NCI-H1105 (cell line): ENCODE results near the gene VN1R5.
"Not testable (repeated sequence)": the region's sequence is repeated elsewhere in the genome, so short reads cannot be mapped to it uniquely, and the experiment has no call there.

ENCODE experiments used
- DNase-seq: peaks from one replicate; lab custom pipeline; 2025; lab: John Stamatoyannopoulos, UW

Gene VN1R5

GRCh38 chr1:247273013-247273412, 17.1 kb downstream of the VN1R5 start:
- no peak for DNase-seq

- no peak for DNase-seq
Measured at GRCh38 chr1:247274605-247275256, 18.9 kb downstream of the VN1R5 start.

DNA sequence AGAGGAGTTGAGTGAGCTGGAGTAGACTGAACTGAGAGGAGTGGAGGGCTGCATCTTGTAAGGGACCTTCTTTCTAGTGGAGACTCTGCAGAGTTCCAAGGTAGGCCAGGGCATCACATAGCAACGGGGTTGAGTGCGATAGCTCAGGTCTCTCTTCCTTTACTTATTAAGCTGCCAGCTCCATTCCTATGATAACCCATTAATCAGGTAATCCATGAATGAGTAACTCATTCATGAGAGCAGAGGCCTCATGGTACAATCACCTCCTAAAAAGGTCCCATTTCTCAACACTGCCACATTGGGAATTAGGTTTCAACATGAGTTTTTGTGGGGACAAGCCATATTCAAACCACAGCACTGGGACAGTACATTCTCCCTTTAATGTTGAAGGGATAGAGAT, 21.3 kb downstream of the VN1R5 start:
- DNase-seq: no peak

DNA sequence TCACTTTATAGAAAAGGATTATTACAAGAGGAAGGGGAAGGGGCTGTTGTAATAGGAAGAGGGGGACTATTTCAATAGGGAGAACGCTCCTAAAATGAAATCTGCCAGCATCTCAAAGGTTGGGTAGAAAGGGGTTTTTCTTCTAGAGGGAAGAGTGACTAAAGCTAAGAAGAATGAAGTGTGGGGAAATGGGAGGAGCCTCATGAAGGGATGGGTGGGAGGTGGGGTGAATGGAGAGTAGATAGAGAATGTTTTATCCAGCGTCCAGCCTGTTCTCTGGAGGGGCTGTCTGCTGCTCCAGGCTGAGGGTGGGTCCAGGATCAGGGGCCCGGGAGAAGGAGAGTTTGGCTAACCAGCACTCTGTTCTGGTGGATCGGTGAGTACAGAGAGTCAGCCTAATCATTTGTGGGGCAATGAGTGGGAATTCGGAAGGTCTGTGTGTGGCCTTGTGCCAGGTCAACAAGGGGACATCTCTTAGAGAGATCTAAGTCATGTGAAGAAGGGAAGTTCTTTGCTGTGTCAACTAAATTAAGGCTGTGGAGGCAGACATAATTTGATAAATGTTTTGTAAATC, 25.2 kb downstream of the VN1R5 start:
- DNase-seq: no peak

DNA sequence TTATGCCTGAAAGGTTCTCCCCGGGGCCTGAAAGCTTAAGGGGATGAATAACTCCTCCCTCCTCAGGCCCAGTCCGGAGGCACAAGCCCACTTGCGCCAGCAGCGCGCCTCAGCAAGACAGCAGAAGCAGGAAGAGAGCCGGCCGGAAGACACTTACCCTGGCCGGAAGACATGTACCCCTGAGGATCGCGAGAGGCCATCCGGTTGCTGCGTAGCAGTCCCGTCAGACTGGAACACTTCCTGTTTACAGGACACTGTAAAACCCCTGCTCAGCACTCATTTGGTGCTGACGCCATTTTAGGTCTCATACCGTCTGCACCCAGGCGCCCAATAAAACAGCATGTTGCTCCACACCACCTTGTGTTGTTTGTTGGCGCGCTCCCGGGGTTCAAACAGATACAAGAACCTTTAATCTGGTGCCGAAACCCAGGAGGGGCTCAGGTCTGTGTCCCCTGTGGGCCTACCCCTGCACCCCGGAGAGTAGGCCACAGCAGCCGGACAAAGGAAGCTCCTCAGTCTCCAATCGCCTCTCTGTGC, 30.3 kb downstream of the VN1R5 start:
- no peak for DNase-seq

DNA sequence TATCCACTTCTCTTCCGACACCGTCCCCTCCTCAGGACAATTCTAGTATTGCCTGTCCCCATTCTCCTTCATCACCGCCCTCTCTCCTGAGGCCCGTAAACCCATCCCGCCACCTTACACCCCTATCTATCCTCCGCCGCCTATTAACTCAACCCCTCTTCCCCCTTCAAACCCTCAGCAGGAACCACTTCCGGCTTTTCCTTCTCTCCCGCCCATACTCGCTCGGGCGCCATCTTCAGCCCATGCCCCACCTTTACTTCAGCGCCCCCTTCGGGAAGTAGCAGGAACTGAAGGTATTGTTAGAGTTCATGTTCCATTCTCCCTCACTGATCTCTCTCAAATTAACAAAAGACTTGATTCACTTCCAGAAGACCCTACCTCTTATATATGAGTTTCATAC, 31.6 kb downstream of the VN1R5 start:
- DNase-seq: no peak

DNA sequence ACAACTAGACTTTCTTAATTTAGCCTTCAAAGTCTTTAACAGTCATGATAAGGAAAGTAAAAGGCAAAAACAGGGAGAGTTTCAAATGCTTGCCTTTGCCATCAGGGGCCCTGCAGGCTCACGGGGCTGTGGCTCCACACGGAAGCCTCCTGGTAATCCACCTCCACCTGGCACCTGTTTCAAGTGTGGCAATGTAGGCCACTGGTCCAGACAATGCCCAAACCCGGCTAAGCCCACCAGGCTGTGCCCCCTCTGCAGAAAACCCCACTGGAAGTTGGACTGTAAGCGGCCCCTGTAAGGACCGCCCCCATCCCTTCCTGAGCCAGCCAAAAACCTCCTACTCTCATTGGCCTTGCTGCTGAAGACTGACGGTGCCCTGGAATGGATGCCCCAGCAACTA, 32.5 kb downstream of the VN1R5 start:
- no peak for DNase-seq

DNA sequence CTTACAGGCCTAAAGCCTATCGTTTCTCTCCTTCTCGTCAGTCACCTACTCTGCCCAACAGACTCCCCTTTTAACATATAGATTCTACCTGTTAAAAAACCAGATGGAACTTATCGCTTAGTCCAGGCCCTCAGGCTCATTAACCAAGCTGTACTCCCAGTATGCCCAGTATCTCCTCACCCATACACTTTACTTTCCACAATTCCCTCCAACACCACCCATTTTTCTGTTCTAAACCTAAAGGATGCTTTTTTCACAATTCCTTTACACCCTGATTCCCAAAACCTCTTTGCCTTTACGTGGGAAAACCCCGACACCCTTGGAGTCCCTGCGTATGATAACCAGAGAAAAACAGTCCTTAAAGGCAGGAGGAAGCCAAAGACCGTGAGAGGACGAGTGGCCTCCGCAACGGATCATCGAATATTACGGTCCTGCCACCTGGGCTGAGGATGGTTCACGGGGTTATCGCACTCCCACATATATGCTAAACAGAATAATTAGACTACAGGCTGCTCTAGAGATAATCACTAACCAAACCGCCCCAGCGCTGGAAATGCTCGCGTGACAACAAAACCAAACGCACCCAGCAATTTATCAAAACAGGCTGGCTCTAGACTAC, 33.5 kb downstream of the VN1R5 start:
- DNase-seq: not testable (repeated sequence)

GRCh38 chr1:247290576-247290975, 34.7 kb downstream of the VN1R5 start:
- no peak for DNase-seq

DNA sequence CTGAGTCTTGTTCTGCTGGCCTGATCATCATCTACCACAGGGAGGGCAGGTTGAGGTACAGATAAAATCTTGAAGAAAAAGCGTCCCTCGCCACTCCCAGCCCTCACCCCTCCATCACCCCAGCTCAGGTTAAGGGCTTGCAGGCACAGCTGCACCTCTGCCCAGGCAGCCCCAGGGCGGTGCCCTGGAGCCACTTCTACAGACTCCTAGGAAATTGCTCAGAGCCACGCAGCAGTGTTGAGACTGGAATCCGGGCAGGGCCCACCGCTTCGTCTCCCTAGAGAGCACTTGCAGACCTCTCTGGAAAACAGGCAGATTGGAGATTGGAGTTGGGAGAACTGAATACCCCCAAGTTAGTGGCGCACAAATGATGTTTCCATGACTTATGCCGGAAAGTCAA, 35.3 kb downstream of the VN1R5 start:
- no peak for DNase-seq

GRCh38 chr1:247291833-247292561, 36.1 kb downstream of the VN1R5 start:
- no peak for DNase-seq

- DNase-seq: no peak
Measured at GRCh38 chr1:247293047-247293446, 37.2 kb downstream of the VN1R5 start.

- no peak for DNase-seq
Measured at GRCh38 chr1:247294282-247294681, 38.4 kb downstream of the VN1R5 start.

- no peak for DNase-seq
Measured at GRCh38 chr1:247295274-247295684, 39.4 kb downstream of the VN1R5 start.

GRCh38 chr1:247295746-247296145, 39.9 kb downstream of the VN1R5 start:
- no peak for DNase-seq

DNA sequence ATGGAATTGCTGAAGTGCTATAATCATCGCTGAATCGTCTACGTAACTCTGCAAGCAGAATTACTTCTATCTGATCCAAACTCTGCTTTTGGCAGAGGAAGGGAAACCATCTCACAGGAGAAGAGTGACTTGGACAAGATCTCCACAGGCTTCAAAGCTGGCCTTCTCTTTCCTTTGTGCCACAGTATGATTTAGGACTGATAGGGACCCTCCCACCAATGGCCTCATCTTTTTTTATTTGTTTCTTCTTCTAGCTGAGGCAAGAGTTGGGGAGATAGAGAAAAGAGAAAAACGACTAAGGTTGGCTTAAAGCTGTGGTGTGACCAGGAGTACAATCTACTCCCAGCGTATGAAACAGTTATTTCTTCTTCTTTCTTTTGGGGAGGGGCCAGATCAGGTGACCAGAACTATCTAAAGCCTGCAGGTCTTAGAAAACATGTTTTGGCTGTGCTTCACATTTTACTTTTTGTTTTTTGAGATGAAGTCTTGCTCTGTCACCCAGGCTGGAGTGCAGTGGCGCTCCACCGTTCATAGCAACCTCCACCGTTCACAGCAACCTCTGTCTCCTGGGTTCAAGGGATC, 40.8 kb downstream of the VN1R5 start:
- DNase-seq: no peak

GRCh38 chr1:247297263-247298123, 41.6 kb downstream of the VN1R5 start:
- no peak for DNase-seq

DNA sequence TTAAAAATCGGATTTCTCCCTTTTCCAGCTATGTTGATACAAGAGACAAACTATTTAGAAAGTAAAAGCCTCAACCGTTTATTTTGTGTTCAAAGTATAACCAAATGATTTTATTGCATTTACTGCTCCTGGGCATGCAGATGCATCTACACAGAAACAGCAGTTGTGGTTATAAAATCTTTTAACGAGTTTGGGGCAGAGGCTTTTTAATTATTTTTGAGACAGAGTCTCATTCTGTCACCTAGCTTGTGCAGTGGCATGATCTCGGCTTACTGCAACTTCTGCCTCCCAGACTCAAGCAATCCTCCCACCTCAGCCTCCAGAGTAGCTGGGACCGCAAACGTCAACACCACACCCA, 42.2 kb downstream of the VN1R5 start:
- DNase-seq: no peak

DNA sequence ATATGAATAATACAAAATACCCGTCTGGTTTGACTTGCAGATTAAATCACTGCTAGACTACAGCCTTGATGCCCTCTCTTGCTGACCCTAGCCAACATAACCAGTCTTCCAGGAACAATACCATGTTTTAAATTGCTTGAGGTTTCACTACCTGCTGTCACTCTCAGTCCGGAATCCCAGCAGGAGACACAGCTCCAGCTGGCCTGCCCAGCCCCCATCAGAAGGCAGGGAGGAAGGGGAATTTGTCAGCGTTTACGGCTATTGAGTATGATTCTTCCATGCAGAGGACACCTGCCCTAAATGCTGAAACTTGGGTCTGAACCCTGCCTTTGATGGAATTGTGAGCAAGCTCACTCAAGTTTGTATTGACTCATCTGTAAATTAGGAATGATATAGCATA, 42.8 kb downstream of the VN1R5 start:
- no peak for DNase-seq

DNA sequence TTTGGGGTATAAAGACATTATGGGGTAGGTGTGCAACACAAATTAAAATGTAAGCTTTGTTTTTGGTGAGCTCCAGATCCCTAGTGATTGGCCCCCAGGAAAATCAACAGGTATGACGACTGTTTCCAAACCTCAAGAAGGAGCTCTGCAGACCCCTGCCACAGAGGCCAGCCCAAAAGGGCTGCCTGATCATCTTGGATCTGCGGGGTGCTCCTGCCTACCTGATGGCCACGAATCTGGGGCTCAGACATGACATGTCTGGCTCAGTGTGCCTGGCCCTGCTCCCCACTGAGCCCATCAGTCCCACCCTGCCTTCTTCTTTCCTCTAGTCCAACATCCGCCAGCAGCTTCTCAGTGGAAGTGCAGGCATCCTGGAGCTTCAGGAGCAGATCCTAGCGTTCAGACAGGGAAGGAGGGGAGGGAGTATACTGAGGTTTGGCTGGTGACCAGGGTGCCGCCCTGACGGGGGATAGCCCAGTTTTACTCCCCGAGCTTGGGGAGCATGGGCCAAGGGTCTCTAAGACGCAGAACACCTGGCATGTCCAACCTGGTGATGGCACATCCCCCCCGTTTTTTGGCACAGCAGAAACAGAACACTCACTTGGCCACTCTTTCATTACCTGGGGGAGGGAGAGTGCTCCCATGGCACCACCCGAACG, 44.0 kb downstream of the VN1R5 start:
- DNase-seq: no peak
